H9 (cell line): ENCODE results near the gene VSIG10L. TPM values are rescaled to one million over a fixed set of nuclear protein-coding genes. Genes with fewer than 3 reads are reported as not detected.

Experiments
- DNase-seq: peaks from one replicate; pipeline ENCODE4 v3.0.0-alpha.2; 2017
- H2AFZ ChIP-seq: one replicate; pipeline ENCODE4 v1.6.1; 2013; ENCODE audit warnings: mild to moderate bottlenecking, low read length, control low read depth, moderate library complexity
- H2AK5ac ChIP-seq: 2 replicates; pipeline ENCODE4 v1.6.1; 2013; ENCODE audit warnings: low read length, control low read depth, mixed read lengths; ENCODE audit not compliant: insufficient read length
- H2BK120ac ChIP-seq: one replicate; pipeline ENCODE4 v1.6.1; 2013; ENCODE audit warnings: low read depth, mild to moderate bottlenecking, low read length, control low read depth, inconsistent platforms; ENCODE audit not compliant: poor library complexity, severe bottlenecking
- H2BK12ac ChIP-seq: 2 replicates; pipeline ENCODE4 v1.6.1; 2013; ENCODE audit warnings: low read length, control low read depth, mixed read lengths, low read depth; ENCODE audit not compliant: insufficient read length
- H2BK15ac ChIP-seq: 2 replicates; pipeline ENCODE4 v1.6.1; 2013; ENCODE audit warnings: low read depth, low read length, control low read depth
- H2BK20ac ChIP-seq: one replicate; pipeline ENCODE4 v1.6.1; 2013; ENCODE audit warnings: low read depth, mild to moderate bottlenecking, low read length, control low read depth, inconsistent platforms; ENCODE audit not compliant: poor library complexity, severe bottlenecking
- H2BK5ac ChIP-seq: 2 replicates; pipeline ENCODE4 v1.6.1; 2013; ENCODE audit warnings: low read length, control low read depth, mixed read lengths; ENCODE audit not compliant: insufficient read length
- H3K14ac ChIP-seq: 2 replicates; pipeline ENCODE4 v1.6.1; 2013; ENCODE audit warnings: low read length, control low read depth; ENCODE audit not compliant: insufficient read depth
- H3K18ac ChIP-seq: 2 replicates; pipeline ENCODE4 v1.6.1; 2013; ENCODE audit warnings: low read depth, mild to moderate bottlenecking, mixed read lengths, low read length, control low read depth; ENCODE audit not compliant: insufficient read length
- H3K23ac ChIP-seq: 2 replicates; pipeline ENCODE4 v1.6.1; 2013; ENCODE audit warnings: low read length, control low read depth, mixed read lengths, low read depth; ENCODE audit not compliant: insufficient read length
- H3K23me2 ChIP-seq: 2 replicates; pipeline ENCODE4 v1.6.1; 2013; ENCODE audit warnings: low read depth, mild to moderate bottlenecking, mixed read lengths, low read length, control low read depth; ENCODE audit not compliant: insufficient read length, poor library complexity, severe bottlenecking
- H3K27ac ChIP-seq: 2 replicates; pipeline ENCODE4 v1.5.1; 2013; ENCODE audit warnings: low read length, control low read depth, mixed read lengths, low read depth; ENCODE audit not compliant: insufficient read length
- H3K27me3 ChIP-seq: 2 replicates; pipeline ENCODE4 v1.6.1; 2013; ENCODE audit warnings: low read length, control low read depth, inconsistent platforms; ENCODE audit not compliant: insufficient read depth
- H3K4ac ChIP-seq: 2 replicates; pipeline ENCODE4 v1.6.1; 2013; ENCODE audit warnings: low read depth, mild to moderate bottlenecking, control low read depth, inconsistent platforms, low read length, moderate library complexity
- H3K4me1 ChIP-seq: 2 replicates; pipeline ENCODE4 v1.6.1; 2013; ENCODE audit warnings: low read length, control low read depth, inconsistent platforms; ENCODE audit not compliant: insufficient read depth
- H3K4me2 ChIP-seq: 2 replicates; pipeline ENCODE4 v1.6.1; 2013; ENCODE audit warnings: low read length, control low read depth, mixed read lengths; ENCODE audit not compliant: insufficient read length, insufficient read depth
- H3K56ac ChIP-seq: 2 replicates; pipeline ENCODE4 v1.6.1; 2013; ENCODE audit warnings: low read depth, mild to moderate bottlenecking, mixed read lengths, low read length, control low read depth; ENCODE audit not compliant: insufficient read length
- H3K79me1 ChIP-seq: 2 replicates; pipeline ENCODE4 v1.6.1; 2013; ENCODE audit warnings: low read depth, mild to moderate bottlenecking, moderate library complexity, low read length, control low read depth, inconsistent platforms; ENCODE audit not compliant: insufficient read depth, poor library complexity, severe bottlenecking
- H3K79me2 ChIP-seq: 2 replicates; pipeline ENCODE4 v1.6.1; 2013; ENCODE audit warnings: low read length, control low read depth, inconsistent platforms; ENCODE audit not compliant: insufficient read depth
- H3K9ac ChIP-seq: 2 replicates; pipeline ENCODE4 v1.6.1; 2013; ENCODE audit warnings: low read length, control low read depth, mixed read lengths; ENCODE audit not compliant: insufficient read length; ENCODE audit errors: extremely low read depth
- H3K9me3 ChIP-seq: one replicate; pipeline ENCODE4 v1.6.1; 2013; ENCODE audit warnings: low read depth, low read length, inconsistent platforms; ENCODE audit not compliant: control insufficient read depth
- H3T11ph ChIP-seq: one replicate; pipeline ENCODE4 v1.6.1; 2013; ENCODE audit warnings: mild to moderate bottlenecking, low read length, control low read depth, inconsistent platforms
- H4K20me1 ChIP-seq: one replicate; pipeline ENCODE4 v1.6.1; 2013; ENCODE audit not compliant: control insufficient read depth, insufficient read length, insufficient read depth
- H4K5ac ChIP-seq: 2 replicates; pipeline ENCODE4 v1.6.1; 2013; ENCODE audit warnings: low read depth, mild to moderate bottlenecking, mixed read lengths, low read length, control low read depth; ENCODE audit not compliant: insufficient read length
- H4K8ac ChIP-seq: replicated peaks from 2 replicates; pipeline ENCODE4 v1.6.1; 2013; ENCODE audit warnings: low read length, control low read depth, mixed read lengths, low read depth; ENCODE audit not compliant: insufficient read length
- H4K91ac ChIP-seq: 2 replicates; pipeline ENCODE4 v1.6.1; 2013; ENCODE audit warnings: low read depth, mild to moderate bottlenecking, moderate library complexity, mixed read lengths, low read length, control low read depth; ENCODE audit not compliant: insufficient read length
- H3K27ac Mint-ChIP-seq, 3 experiments: 2 replicates in 2 of 3; 3 replicates in 1 of 3; pipeline ENCODE4 v1.8.0; 2020 to 2021; ENCODE audit warnings: mixed read lengths in 3 of 3, mild to moderate bottlenecking in 1 of 3, moderate library complexity in 1 of 3
- H3K27me3 Mint-ChIP-seq: 2 replicates; pipeline ENCODE4 v1.8.0; 2021; ENCODE audit warnings: low read depth, mild to moderate bottlenecking, moderate library complexity, mixed read lengths
- H3K36me3 Mint-ChIP-seq, 3 experiments: 2 replicates in 2 of 3; 3 replicates in 1 of 3; pipeline ENCODE4 v1.8.0; 2020 to 2021; ENCODE audit warnings: low read depth in 3 of 3, mixed read lengths in 3 of 3; ENCODE audit not compliant: insufficient read depth in 1 of 3
- H3K4me1 Mint-ChIP-seq, 2 experiments: 2 replicates each; pipeline ENCODE4 v1.8.0; 2020; ENCODE audit warnings: mixed read lengths in 2 of 2
- H3K4me3 Mint-ChIP-seq, 2 experiments: 2 replicates in 1 of 2; 3 replicates in 1 of 2; pipeline ENCODE4 v1.8.0; 2020 to 2021; ENCODE audit warnings: mild to moderate bottlenecking in 2 of 2, mixed read lengths in 2 of 2, moderate library complexity in 1 of 2
- H3K9me3 Mint-ChIP-seq, 2 experiments: 2 replicates in 1 of 2; 3 replicates in 1 of 2; pipeline ENCODE4 v1.8.0; 2020; ENCODE audit warnings: mild to moderate bottlenecking in 2 of 2, mixed read lengths in 2 of 2, moderate library complexity in 1 of 2
- WGBS: extraction: QIAGEN DNeasy Blood & Tissue Kit; methylation state at CpG from one replicate; pipeline ENCODE4 v1.1.7; 2013; ENCODE audit warnings: missing lambda C conversion rate, low lambda C conversion rate, mixed read lengths; ENCODE audit not compliant: insufficient read length; ENCODE audit errors: extremely low coverage; 5-methylcytosine and 5-hydroxymethylcytosine counted together
- total RNA-seq: library from RNA; stranded (reverse); gene quantifications from 2 replicates; pipeline ENCODE4 v1.2.1, GENCODE V29; 2021
- TF ChIP-seq, protein P1 (sequence below): fragments of 200-600 bp; sonication (generic); conservative IDR thresholded peaks from 3 replicates; pipeline ENCODE4 v1.8.0; 2021; ENCODE audit warnings: antibody characterized with exemption, mild to moderate bottlenecking

The VSIG10L gene
- total RNA-seq, 1 experiment from 2014 or later, result 5.6 TPM

DNA sequence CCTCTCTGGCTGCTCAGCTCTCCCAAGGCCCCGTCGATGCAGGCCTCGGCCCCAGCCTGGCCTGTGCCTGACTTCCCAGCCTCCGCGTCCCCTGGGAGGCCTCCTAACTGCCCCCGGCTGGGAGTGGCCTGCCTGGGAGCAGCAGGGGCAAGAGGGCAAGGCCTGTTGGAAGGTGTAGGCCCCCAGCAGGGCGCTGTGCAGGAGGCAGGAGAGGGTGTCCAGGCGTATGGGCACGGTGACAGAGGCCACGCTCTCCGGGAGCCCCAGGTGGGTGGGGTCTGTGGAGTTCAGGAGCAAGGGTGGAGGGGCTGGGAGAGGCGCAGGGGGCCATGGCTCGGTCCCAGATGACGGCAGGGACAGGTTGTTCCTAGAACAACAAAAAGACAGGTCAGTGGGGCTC, 47.2 kb upstream of the VSIG10L start:
- Histone ChIP-seq H3K23me2 (peaks cover 4% of the 10 kb centered on the region), H3K14ac (no peak overlapping the region), H2BK12ac (no peak overlapping the region), H3K4me1 (no peaks in the 10 kb centered on the region), H3K9me3 (no peaks in the 10 kb centered on the region), H3K18ac (no peak overlapping the region), H3K27ac (no peak overlapping the region), H2BK5ac (no peak overlapping the region), H3K4me2 (no peak overlapping the region), H3K27me3 (no peaks in the 10 kb centered on the region), H2BK120ac (no peak overlapping the region), H3K4ac (no peak overlapping the region), H3K79me2 (no peaks in the 10 kb centered on the region), H3K79me1 (no peaks in the 10 kb centered on the region), H4K91ac (no peak overlapping the region), H2BK20ac (no peak overlapping the region), H2AFZ (no peak overlapping the region), H4K5ac (no peak overlapping the region), H3K23ac (no peak overlapping the region), H3K9ac (no peak overlapping the region), H3K56ac (no peak overlapping the region), H3T11ph (no peak overlapping the region), H4K8ac (no peak overlapping the region), H2BK15ac (no peak overlapping the region), H2AK5ac (no peak overlapping the region), H4K20me1 (no peaks in the 10 kb centered on the region)
- no peak overlapping the region; a peak in 1 of 7 replicates for H3K27ac Mint-ChIP-seq
- peaks cover 3% of the 10 kb centered on the region for H3K27me3 Mint-ChIP-seq
- WGBS, result no CpG with 5 or more reads among the region's 14 CpGs
- DNase-seq, result no peak
- no peaks in the 10 kb centered on the region; a peak in 1 of 5 replicates for H3K9me3 Mint-ChIP-seq
- H3K4me1 Mint-ChIP-seq, result peaks cover 10 to 32% of the 10 kb centered on the region in 2 experiments
- TF ChIP-seq, protein P1, sequence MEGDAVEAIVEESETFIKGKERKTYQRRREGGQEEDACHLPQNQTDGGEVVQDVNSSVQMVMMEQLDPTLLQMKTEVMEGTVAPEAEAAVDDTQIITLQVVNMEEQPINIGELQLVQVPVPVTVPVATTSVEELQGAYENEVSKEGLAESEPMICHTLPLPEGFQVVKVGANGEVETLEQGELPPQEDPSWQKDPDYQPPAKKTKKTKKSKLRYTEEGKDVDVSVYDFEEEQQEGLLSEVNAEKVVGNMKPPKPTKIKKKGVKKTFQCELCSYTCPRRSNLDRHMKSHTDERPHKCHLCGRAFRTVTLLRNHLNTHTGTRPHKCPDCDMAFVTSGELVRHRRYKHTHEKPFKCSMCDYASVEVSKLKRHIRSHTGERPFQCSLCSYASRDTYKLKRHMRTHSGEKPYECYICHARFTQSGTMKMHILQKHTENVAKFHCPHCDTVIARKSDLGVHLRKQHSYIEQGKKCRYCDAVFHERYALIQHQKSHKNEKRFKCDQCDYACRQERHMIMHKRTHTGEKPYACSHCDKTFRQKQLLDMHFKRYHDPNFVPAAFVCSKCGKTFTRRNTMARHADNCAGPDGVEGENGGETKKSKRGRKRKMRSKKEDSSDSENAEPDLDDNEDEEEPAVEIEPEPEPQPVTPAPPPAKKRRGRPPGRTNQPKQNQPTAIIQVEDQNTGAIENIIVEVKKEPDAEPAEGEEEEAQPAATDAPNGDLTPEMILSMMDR, result no peak
- H3K4me3 Mint-ChIP-seq, result no peak overlapping the region; a peak in 1 of 5 replicates
- no peaks in the 10 kb centered on the region for H3K36me3 Mint-ChIP-seq
